ENCODE data around the gene SLC35E3.

Gene SLC35E3

GRCh38 chr12:68825569-68826217, 79.7 kb downstream of the SLC35E3 start:
- no peak for DNase-seq (ENCODE audit: extremely low read depth, low read depth)
- TF ChIP-seq CTCF (IDR thresholded peaks at IDR 0.05; ENCODE audit: low read depth, low read length), result no peak

- no peak for TF ChIP-seq CTCF (IDR thresholded peaks at IDR 0.05; ENCODE audit: low read depth, low read length)
- no peak for DNase-seq (ENCODE audit: extremely low read depth, low read depth)
These were observed 82.1 kb downstream of the SLC35E3 start for GRCh38 chr12:68827895-68828671.

- TF ChIP-seq CTCF (IDR thresholded peaks at IDR 0.05; ENCODE audit: low read depth, low read length), result no peak
- DNase-seq (ENCODE audit: extremely low read depth, low read depth), result no peak
These were observed 82.7 kb downstream of the SLC35E3 start for GRCh38 chr12:68828672-68829068.
